GM12801 (cell line): ENCODE results near the gene BCL10.

Experiments used
- TF ChIP-seq, protein P1 (sequence below): IDR thresholded peaks from one replicate; pipeline ENCODE4 v1.5.1; 2011; ENCODE audit warnings: control low read depth; ENCODE audit not compliant: insufficient read length; ENCODE audit errors: extremely low read depth

BCL10 gene

DNA sequence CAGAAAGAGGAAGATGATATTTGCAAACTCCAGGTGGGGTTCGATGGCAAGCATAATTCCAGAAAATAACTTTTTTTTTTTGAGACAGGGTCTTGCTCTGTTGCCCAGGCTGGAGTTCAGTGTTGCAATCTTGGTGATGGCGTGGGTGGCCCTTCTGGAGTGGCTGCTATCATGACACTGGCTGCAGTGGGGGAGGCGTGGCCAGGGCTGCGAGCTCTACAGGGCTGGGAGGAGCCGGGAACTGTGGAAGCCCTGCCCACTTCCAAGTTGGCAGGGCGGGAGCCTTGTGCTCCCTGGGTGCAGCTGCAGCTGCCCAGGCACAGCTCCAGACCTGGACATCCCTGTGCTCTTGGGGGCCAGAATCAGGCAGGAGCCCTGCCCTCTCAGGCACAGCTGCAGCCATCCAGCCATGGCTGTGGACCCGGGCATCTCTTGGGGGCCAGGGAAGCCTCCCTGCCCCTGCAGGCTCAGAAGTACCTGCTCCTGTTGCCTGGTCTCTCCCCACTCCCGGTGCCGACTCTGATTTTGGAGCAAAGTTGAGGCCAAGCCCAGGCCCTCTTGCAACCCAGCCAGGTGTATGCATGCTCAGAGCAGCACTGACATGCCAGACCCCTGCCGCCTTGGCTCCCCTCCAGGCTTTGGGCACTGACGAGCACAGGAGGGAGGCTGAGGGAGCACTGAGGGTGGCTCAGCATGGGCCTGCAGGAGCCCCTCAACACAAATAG lies 7.2 kb upstream of the BCL10 start:
- TF ChIP-seq, protein P1, sequence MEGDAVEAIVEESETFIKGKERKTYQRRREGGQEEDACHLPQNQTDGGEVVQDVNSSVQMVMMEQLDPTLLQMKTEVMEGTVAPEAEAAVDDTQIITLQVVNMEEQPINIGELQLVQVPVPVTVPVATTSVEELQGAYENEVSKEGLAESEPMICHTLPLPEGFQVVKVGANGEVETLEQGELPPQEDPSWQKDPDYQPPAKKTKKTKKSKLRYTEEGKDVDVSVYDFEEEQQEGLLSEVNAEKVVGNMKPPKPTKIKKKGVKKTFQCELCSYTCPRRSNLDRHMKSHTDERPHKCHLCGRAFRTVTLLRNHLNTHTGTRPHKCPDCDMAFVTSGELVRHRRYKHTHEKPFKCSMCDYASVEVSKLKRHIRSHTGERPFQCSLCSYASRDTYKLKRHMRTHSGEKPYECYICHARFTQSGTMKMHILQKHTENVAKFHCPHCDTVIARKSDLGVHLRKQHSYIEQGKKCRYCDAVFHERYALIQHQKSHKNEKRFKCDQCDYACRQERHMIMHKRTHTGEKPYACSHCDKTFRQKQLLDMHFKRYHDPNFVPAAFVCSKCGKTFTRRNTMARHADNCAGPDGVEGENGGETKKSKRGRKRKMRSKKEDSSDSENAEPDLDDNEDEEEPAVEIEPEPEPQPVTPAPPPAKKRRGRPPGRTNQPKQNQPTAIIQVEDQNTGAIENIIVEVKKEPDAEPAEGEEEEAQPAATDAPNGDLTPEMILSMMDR, result no peak

DNA sequence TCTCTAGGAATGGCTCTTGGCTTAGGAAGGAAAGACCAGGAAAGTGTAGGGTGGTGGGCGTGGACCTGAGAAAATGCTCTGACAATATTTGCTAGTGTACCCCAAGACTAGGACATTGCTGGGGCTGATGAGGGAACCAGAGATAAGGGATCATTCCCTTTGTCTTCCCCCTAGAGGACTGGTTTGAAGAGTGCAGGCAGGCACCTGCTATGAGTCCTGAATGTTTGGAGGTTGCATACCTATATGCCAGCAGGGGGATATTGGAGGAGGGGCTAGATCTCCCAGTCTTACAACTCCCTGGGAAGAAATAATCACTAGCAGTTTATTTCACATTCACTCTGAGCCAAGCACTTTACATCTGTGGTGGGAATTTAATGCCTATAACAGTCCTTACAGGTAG lies 6.0 kb upstream of the BCL10 start:
- TF ChIP-seq, protein P1, result no peak

DNA sequence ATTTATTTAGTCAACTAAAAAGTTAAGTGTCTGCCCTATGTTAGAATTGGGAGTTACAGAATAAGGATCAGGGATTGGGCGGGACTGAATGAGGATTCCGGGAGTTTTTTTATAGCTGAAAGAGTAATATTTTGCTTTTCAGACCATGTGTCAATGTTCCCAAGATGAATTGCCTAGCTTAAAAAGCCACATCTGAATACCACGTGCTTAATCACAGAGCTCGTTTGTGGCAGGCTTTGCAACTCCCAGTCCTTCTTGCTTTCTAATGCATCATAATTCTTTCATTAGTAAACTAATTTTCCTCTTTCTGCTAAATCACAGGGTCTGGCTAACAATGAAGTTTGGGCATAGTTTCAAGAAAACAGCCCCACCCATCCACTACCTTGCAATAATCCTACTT lies 4.2 kb upstream of the BCL10 start:
- TF ChIP-seq, protein P1, result no peak

DNA sequence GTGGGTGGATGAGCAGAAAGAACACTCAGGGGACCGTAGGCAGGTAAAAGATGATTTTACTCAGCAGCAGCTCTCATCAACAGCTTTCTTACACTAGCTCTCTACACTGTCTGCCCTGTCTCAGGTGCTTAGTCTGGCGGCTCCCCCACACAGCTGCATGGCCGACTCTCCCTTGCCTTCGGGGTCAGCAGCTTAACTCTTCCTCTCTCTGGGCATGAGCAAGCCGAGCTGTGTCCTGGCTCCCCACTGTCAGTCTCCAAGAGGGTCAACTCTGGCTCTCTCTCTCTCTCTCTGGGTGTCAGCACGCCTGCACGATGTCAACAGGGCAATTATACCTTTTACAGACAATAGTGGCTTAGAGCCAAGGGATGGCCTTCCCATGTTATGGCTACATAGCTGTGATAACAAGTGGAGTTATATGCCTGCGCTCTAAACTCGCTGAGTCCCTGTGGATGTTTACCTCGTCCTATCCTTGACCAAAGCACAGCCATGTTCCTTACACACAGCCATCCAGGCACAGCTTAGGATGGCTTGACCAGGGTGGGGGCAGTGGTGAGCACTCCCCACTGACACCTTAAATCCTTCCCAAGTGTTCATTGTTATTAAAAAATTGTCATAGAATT lies 3.1 kb upstream of the BCL10 start:
- TF ChIP-seq, protein P1, result no peak

DNA sequence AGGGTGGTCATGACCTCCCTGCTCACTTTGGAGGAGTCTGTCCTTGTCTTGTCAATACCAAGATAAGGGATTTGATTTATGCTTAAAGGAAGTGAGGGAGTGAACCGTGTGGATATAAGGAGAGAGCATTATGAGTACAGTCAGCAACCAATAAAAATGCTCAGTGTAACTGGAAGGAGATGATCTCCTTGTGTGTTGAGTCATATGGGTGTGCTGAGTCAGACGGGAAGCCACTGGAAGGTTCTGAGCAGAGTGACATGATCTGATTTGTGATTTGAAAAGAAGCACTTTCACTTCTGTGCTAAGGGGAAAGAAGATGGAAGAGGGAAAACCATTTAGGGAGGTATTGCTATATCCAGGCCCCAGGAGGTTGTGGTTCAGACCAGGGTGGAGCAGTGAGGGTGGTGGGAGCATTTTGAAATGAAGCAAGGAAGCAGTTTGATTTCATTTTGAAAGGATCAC lies 2.5 kb upstream of the BCL10 start:
- TF ChIP-seq, protein P1, result no peak

DNA sequence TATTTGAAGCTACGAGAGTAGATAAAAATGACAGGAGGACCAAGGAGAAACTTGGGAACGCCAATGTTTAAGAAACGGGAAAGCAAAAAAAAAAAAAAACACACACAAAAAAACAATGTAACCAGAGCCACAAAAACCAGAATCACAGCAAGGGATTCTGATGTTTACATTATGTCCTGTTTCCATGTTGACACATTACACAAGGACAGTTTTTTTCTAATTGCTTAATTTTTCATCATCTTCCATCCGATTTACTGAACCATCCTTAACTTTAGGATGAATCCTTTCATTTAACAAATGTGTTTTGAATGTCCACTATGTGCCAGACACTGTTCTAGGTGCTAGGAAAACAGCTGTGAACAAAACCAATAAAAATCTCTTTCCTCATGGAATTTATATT lies 1.4 kb upstream of the BCL10 start:
- TF ChIP-seq, protein P1, result no peak

DNA sequence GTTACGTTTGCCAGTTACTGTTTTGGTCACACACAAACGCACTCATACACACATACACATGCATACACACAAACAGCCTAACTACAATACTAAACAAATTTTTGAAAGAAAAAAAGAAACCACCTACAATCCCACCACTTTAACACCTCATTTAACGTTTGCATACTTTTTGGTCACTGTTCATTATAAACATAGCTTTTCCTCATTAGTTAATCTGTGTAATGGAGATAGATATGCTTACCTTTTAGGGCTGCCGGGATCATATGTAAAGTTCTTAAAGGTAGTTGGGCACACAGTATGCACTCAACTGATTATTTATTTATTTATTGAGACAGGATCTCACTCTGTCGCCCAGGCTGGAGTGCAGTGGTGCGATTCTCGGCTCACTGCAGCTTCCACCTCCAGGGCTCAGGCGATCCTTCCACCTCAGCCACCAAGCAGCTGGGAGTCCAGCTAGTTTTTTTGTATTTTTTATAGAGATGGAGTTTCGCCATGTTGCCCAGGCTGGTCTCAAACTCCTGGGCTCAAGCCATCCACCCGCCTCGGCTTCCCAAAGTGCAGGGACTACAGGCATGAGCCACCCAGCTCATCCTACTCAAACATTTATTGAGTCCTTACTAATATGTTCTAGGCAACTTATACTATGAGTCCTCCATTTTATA lies 677 bp upstream of the BCL10 start:
- TF ChIP-seq, protein P1, result no peak
